Nephron (organoid): ENCODE results near the gene ZSCAN30.
A peak's percentile ranks its signal among the peaks of the same experiment; 100 is the strongest.

ENCODE experiments used
- H3K27ac Mint-ChIP-seq, 3 experiments: 2 replicates each; pipeline ENCODE4 v1.8.0; 2020; ENCODE audit warnings: mixed read lengths in 3 of 3, mild to moderate bottlenecking in 2 of 3, moderate library complexity in 1 of 3
- H3K27me3 Mint-ChIP-seq: 2 replicates; pipeline ENCODE4 v1.8.0; 2021; ENCODE audit warnings: low read depth, mild to moderate bottlenecking, moderate library complexity, mixed read lengths
- H3K36me3 Mint-ChIP-seq: 2 replicates; pipeline ENCODE4 v1.8.0; 2020; ENCODE audit warnings: low read depth, mixed read lengths
- H3K4me1 Mint-ChIP-seq: 2 replicates; pipeline ENCODE4 v1.8.0; 2020; ENCODE audit warnings: mixed read lengths
- H3K4me3 Mint-ChIP-seq, 3 experiments: 2 replicates each; pipeline ENCODE4 v1.8.0; 2020; ENCODE audit warnings: mild to moderate bottlenecking in 3 of 3, mixed read lengths in 3 of 3, moderate library complexity in 2 of 3
- H3K9me3 Mint-ChIP-seq: 2 replicates; pipeline ENCODE4 v1.8.0; 2020; ENCODE audit warnings: mixed read lengths
- TF ChIP-seq, protein P1 (sequence below), 3 experiments: fragments of 200-600 bp; sonication (generic); IDR thresholded peaks; one replicate each; pipeline ENCODE4 v1.5.0; 2021; ENCODE audit warnings: antibody characterized with exemption in 3 of 3; ENCODE audit not compliant: unreplicated experiment in 3 of 3

ZSCAN30 gene

DNA sequence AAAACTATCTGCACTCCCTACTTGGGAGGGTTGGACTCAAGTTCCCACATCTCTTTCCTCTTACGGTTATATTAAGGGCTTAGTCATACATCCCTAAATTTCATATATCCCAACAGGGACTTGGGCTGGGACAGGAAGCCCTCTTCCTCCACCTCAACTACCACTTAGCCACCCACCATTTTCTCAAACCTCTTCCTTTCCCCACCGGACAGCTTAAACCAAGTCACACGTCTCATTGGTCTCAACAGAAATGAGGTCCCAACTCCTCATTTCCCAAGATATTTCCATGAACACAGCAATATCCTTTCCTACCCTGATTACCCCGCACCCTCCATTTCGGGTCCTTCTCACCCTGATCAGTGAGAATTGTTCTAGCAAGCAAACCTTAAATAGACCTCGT is 736 bp downstream of the ZSCAN30 start:
- H3K36me3 Mint-ChIP-seq, result peaks cover 63% of the 10 kb centered on the region
- H3K9me3 Mint-ChIP-seq, result peaks cover 23% of the 10 kb centered on the region
- H3K4me3 Mint-ChIP-seq, result peak overlapping the region; percentile 97 to 99 (median 98)
- H3K27ac Mint-ChIP-seq, result peak overlapping the region; percentile 97 to 98 (median 98)
- H3K27me3 Mint-ChIP-seq, result no peaks in the 10 kb centered on the region
- peaks cover 23% of the 10 kb centered on the region for H3K4me1 Mint-ChIP-seq
- TF ChIP-seq, protein P1, sequence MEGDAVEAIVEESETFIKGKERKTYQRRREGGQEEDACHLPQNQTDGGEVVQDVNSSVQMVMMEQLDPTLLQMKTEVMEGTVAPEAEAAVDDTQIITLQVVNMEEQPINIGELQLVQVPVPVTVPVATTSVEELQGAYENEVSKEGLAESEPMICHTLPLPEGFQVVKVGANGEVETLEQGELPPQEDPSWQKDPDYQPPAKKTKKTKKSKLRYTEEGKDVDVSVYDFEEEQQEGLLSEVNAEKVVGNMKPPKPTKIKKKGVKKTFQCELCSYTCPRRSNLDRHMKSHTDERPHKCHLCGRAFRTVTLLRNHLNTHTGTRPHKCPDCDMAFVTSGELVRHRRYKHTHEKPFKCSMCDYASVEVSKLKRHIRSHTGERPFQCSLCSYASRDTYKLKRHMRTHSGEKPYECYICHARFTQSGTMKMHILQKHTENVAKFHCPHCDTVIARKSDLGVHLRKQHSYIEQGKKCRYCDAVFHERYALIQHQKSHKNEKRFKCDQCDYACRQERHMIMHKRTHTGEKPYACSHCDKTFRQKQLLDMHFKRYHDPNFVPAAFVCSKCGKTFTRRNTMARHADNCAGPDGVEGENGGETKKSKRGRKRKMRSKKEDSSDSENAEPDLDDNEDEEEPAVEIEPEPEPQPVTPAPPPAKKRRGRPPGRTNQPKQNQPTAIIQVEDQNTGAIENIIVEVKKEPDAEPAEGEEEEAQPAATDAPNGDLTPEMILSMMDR (IDR thresholded peaks at IDR 0.05; ENCODE audit: unreplicated experiment in 3 of 3), result no peak

DNA sequence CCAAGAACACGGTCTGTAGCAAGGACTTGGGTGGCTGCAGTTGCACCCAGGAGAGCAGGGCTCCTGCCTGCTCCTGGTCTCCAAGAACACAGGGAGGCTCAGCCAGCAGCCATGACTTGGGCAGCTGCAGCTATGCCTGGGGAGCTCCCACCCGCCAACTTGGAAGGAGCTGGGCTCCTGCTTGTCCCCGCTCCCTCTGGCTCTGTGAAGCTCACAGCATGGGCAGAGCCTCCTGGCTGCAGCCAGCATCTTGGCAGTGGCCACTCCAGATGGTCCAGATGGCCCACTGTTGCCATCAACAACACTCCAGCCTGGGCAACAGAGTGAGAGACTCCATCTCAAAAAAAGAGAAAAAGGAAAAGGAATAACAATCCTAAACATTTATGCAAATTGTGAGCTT is 5.2 kb downstream of the ZSCAN30 start:
- Mint-ChIP-seq H3K4me3 (no peak overlapping the region), H3K9me3 (peaks cover 48% of the 10 kb centered on the region), H3K27ac (no peak overlapping the region), H3K4me1 (peaks cover 5% of the 10 kb centered on the region), H3K36me3 (peaks cover 74% of the 10 kb centered on the region), H3K27me3 (no peaks in the 10 kb centered on the region)
- TF ChIP-seq, protein P1 (IDR thresholded peaks at IDR 0.05; ENCODE audit: unreplicated experiment in 3 of 3), result no peak

DNA sequence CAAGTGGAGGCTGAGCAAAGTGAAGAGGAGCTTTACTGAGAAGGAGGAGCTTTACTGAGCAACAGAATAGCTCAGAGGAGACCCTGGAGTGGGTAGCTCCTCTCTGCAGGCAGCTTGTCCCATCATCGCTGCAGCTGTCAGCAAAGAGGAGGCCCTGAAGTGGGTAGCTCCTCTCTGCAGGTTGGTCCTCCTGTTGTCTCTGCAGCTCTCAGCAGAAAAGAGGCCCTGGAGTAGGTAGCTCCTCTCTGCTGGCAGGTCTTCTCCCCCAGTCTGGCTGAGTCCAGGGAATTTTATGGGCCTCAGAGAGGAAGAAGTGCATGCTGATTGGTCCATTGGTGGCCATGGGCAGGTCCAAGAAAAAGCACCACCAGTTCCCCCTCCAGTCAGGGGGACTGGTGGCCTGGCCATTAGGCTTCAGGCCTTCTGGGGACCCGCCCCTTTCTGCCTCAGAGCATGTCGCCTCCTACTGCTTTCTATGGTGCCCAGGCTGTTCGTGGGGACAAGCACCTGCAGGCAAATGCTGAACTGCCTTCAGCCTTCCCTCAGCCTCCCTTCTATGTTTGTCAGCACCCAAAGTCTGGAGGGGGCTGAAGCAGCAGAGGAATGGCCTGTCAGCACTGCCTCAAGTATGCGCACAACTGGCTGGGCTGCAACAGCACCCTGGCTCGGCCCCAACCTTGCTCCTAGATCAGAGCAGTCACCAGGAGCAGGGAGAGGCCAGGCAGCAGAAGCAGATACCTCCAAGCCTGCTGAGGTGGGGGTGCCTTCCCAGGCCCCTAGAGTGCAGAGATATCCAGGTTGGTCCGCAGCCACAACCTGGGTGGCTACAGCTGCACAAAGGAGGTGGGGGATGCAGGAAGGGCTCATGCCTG is 5.9 kb downstream of the ZSCAN30 start:
- peaks cover 77% of the 10 kb centered on the region for H3K36me3 Mint-ChIP-seq
- no peak overlapping the region for H3K27ac Mint-ChIP-seq
- H3K27me3 Mint-ChIP-seq, result no peaks in the 10 kb centered on the region
- H3K4me1 Mint-ChIP-seq, result peaks cover under 1% of the 10 kb centered on the region
- peaks cover 52% of the 10 kb centered on the region for H3K9me3 Mint-ChIP-seq
- no peak overlapping the region for H3K4me3 Mint-ChIP-seq
- TF ChIP-seq, protein P1 (IDR thresholded peaks at IDR 0.05; ENCODE audit: unreplicated experiment in 3 of 3), result no peak

DNA sequence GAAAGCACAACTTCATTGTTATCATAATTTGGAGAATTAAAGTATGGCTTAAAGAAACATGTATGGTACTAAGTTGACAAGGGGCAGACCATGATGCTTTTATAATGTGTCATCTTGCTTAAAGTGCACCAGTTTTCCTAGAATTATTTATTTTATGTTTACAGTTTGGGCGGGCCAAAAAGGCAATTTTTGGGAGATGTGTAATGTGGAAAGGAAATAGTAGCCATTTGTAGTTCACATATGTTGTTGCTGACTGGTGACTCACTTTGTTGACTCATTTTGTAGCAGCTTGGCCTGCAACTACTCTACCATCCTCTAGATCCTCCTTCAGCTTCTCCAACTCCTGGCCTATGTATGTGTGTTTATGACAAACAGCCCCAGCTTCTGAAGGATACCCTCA is 7.7 kb downstream of the ZSCAN30 start:
- Mint-ChIP-seq H3K9me3 (peaks cover 60% of the 10 kb centered on the region), H3K27ac (no peak overlapping the region), H3K4me3 (no peak overlapping the region), H3K36me3 (peaks cover 84% of the 10 kb centered on the region), H3K27me3 (no peaks in the 10 kb centered on the region), H3K4me1 (no peaks in the 10 kb centered on the region)
- TF ChIP-seq, protein P1 (IDR thresholded peaks at IDR 0.05; ENCODE audit: unreplicated experiment in 3 of 3), result no peak

DNA sequence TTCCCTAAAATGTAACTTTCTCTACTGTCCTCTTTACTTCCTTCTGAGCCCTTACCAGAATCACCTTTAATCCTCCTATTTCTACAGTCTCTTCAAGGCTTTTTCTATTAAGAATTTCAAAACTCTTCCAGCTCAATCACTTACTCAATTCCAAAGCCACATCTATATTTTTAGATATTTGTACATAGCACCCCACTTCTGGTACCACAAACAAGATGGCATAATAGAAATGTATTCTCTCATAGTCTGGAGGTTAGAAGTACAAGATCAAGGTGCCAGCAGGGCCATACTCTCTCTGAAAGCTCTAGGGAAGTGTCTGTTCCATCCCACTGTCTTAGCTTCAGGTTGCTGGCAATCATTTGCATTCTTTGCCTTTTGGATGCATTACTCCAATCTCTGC is 11.1 kb downstream of the ZSCAN30 start:
- TF ChIP-seq, protein P1 (IDR thresholded peaks at IDR 0.05; ENCODE audit: unreplicated experiment in 3 of 3), result no peak

DNA sequence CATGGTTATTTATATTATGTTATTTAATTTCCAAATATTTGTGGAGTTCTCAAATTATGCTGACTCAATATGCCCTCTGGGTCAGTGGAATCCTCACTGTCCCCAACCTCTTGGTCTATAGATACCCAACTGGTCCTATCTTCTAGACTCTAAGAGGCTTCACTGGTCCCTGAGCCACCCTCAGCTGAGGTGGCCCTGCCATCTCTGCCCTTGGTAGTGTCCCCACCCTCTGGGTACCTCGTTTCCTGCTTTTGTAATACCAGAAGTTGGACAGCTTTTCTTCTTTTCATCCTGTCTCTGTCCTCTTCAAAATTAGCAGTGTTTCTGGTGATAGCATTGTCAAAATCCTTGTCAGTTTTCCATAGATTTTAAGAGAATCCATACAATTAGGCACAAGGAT is 11.9 kb downstream of the ZSCAN30 start:
- no peak overlapping the region for H3K4me3 Mint-ChIP-seq
- H3K36me3 Mint-ChIP-seq, result peaks cover 69% of the 10 kb centered on the region
- TF ChIP-seq, protein P1 (IDR thresholded peaks at IDR 0.05; ENCODE audit: unreplicated experiment in 3 of 3), result no peak
- no peaks in the 10 kb centered on the region for H3K4me1 Mint-ChIP-seq
- H3K9me3 Mint-ChIP-seq, result peaks cover 61% of the 10 kb centered on the region
- no peaks in the 10 kb centered on the region for H3K27me3 Mint-ChIP-seq
- no peak overlapping the region for H3K27ac Mint-ChIP-seq

More for the DNA sequence above, 11.1 kb downstream of the ZSCAN30 start:
- H3K9me3 Mint-ChIP-seq, result peaks cover 57% of the 10 kb centered on the region
- no peak overlapping the region for H3K27ac Mint-ChIP-seq
- no peak overlapping the region for H3K4me3 Mint-ChIP-seq
- no peaks in the 10 kb centered on the region for H3K4me1 Mint-ChIP-seq
- H3K27me3 Mint-ChIP-seq, result no peaks in the 10 kb centered on the region
- peaks cover 71% of the 10 kb centered on the region for H3K36me3 Mint-ChIP-seq
